ENCODE results near the gene KCNJ3.

DNA sequence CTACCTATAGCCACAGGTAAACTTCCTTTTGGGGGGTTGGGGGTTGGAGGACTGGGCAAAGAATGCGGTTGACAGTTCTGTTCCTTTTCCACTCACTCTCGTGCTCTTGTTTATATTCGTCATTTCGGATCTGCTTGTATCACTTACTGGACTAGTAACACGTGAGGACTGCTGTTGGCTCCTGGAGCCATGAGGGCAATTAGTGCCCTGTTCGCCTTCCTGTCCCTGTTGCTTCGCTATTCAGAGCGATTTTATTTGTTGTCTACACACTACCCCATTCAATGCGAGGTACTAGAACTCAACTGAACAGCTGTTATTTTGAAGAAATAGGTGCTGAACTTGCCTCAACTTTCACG, 1.1 kb downstream of the KCNJ3 start:
- TF ChIP-seq, protein P1, sequence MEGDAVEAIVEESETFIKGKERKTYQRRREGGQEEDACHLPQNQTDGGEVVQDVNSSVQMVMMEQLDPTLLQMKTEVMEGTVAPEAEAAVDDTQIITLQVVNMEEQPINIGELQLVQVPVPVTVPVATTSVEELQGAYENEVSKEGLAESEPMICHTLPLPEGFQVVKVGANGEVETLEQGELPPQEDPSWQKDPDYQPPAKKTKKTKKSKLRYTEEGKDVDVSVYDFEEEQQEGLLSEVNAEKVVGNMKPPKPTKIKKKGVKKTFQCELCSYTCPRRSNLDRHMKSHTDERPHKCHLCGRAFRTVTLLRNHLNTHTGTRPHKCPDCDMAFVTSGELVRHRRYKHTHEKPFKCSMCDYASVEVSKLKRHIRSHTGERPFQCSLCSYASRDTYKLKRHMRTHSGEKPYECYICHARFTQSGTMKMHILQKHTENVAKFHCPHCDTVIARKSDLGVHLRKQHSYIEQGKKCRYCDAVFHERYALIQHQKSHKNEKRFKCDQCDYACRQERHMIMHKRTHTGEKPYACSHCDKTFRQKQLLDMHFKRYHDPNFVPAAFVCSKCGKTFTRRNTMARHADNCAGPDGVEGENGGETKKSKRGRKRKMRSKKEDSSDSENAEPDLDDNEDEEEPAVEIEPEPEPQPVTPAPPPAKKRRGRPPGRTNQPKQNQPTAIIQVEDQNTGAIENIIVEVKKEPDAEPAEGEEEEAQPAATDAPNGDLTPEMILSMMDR (IDR thresholded peaks at IDR 0.05), result no peak
- TF ChIP-seq POLR2A (IDR thresholded peaks at IDR 0.05) (no peak), EP300 (IDR thresholded peaks at IDR 0.05) (no peak)

Measured in tibial nerve (tissue), 4 donors.